DND-41 (cell line): Measurements from ENCODE around the gene CAPN15.

Experiments
- CTCF ChIP-seq: IDR thresholded peaks from 2 replicates; pipeline ENCODE4 v1.5.1; 2012; ENCODE audit warnings: borderline replicate concordance, low read length, moderate library complexity, mild to moderate bottlenecking; ENCODE audit not compliant: poor library complexity, severe bottlenecking; ENCODE audit errors: extremely low read depth
- EZH2 ChIP-seq: IDR thresholded peaks from 3 replicates; pipeline ENCODE4 v1.6.1; 2012; ENCODE audit warnings: borderline replicate concordance, low read depth, mild to moderate bottlenecking, moderate library complexity, low read length, inconsistent platforms; ENCODE audit not compliant: severe bottlenecking

- TF ChIP-seq CTCF: no peak
- TF ChIP-seq EZH2: no peak
Measured at GRCh38 chr16:539901-540530, 12.5 kb downstream of the CAPN15 start.
